Activated CD4-positive, alpha-beta memory T cell treated with anti-CD3 and anti-CD28 coated beads, Interleukin-2, amount 10 ng/mL, durations not matched to agents 7 days and 5 days (primary cell): ENCODE data around the gene MASTL. TPM values are rescaled to one million over a fixed set of nuclear protein-coding genes. Genes with fewer than 3 reads are reported as not detected.

Experiments
- CTCF ChIA-PET: fragments of 350-600 bp; sonication (Branson Sonifier 250); formaldehyde crosslinking; loops from one replicate; lab custom pipeline; 2021; ENCODE audit warnings: antibody characterized with exemption, inconsistent platforms; lab: Charles Lee
- POLR2A ChIA-PET: fragments of 350-600 bp; sonication (Branson Sonifier 250); formaldehyde crosslinking; loops from one replicate; lab custom pipeline; 2021; ENCODE audit warnings: antibody characterized with exemption; lab: Charles Lee
- DNase-seq: peaks from one replicate; pipeline ENCODE4 v3.0.0-alpha.2; 2020
- H3K27ac Mint-ChIP-seq: one replicate; pipeline ENCODE4 v1.8.0; 2021; ENCODE audit warnings: mild to moderate bottlenecking, mixed read lengths
- H3K27me3 Mint-ChIP-seq: one replicate; pipeline ENCODE4 v1.8.0; 2021; ENCODE audit warnings: mixed read lengths
- H3K36me3 Mint-ChIP-seq: one replicate; pipeline ENCODE4 v1.8.0; 2021; ENCODE audit warnings: low read depth, mixed read lengths
- H3K4me1 Mint-ChIP-seq: one replicate; pipeline ENCODE4 v1.8.0; 2021; ENCODE audit warnings: mixed read lengths
- H3K4me3 Mint-ChIP-seq: one replicate; pipeline ENCODE4 v1.8.0; 2021; ENCODE audit warnings: mild to moderate bottlenecking, mixed read lengths
- H3K9me3 Mint-ChIP-seq: one replicate; pipeline ENCODE4 v1.8.0; 2021; ENCODE audit warnings: mixed read lengths
- total RNA-seq, 2 experiments: library from RNA; stranded (reverse); gene quantifications; one replicate each; pipeline ENCODE4 v1.2.3, GENCODE V29; 2021

Gene MASTL
- total RNA-seq, 2 experiments from 2014 or later = 38.0 to 40.1 TPM

DNA sequence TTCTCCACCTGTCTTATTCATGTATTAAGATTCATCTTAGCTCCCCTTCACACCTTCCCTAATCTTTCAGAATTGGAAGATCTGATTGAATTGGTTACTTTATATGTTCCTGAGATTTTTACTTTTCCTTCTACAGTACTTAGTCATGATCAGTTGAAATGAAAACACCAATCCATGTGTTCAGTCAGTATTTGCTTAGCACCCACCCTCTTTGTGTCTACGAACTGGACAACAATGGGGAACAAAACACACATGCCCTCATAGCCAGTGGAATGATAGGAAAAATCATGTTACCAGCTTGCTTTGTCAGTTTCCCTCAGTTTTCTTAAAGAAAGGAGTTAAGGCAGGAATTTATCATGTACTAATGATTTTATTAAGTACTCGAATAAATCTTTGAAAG, 2.0 kb downstream of the MASTL start:
- no peaks in the 10 kb centered on the region for H3K9me3 Mint-ChIP-seq
- ChIA-PET POLR2A (interaction anchor here (1.3 to 5.6 kb wide), 5 partner anchors 14 to 86 kb away, joined by 5 to 80 read pairs (median 8); no protein-coding TSS in a partner anchor), CTCF (interaction anchor here (0.6 to 2.1 kb wide), 4 partner anchors 28 to 1203 kb away, joined by 3 to 7 read pairs (median 4); no protein-coding TSS in a partner anchor)
- H3K36me3 Mint-ChIP-seq = peaks cover 68% of the 10 kb centered on the region
- H3K4me3 Mint-ChIP-seq = peak overlapping the region; percentile 92
- no peak for DNase-seq
- H3K27me3 Mint-ChIP-seq = no peaks in the 10 kb centered on the region
- peak overlapping the region; percentile 100 for H3K27ac Mint-ChIP-seq
- H3K4me1 Mint-ChIP-seq = peaks cover 34% of the 10 kb centered on the region

DNA sequence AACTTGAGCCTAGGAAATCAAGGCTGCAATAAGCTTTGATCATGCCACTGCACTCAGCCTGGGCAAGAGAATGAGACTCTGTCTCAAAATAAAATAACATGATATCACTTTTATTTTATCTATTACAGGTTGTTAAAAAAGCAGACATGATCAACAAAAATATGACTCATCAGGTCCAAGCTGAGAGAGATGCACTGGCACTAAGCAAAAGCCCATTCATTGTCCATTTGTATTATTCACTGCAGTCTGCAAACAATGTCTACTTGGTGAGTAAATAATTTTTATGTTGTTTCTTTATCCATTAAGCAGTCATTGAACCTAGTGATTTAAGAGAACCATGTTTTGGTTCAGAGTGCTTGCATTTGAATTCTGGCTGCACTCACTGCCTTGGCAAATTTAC, 3.3 kb downstream of the MASTL start:
- Mint-ChIP-seq H3K4me1 (peaks cover 24% of the 10 kb centered on the region), H3K4me3 (no peak overlapping the region), H3K27ac (peak overlapping the region; percentile 44), H3K36me3 (peaks cover 68% of the 10 kb centered on the region), H3K9me3 (no peaks in the 10 kb centered on the region), H3K27me3 (no peaks in the 10 kb centered on the region)
- ChIA-PET CTCF (interaction anchor here (2.1 kb wide), 1 partner anchor 65 kb away, joined by 7 read pairs; no protein-coding TSS in a partner anchor), POLR2A (interaction anchor here (1.4 to 1.8 kb wide), 2 partner anchors 11 to 84 kb away, joined by 3 to 5 read pairs; no protein-coding TSS in a partner anchor)
- DNase-seq = no peak

DNA sequence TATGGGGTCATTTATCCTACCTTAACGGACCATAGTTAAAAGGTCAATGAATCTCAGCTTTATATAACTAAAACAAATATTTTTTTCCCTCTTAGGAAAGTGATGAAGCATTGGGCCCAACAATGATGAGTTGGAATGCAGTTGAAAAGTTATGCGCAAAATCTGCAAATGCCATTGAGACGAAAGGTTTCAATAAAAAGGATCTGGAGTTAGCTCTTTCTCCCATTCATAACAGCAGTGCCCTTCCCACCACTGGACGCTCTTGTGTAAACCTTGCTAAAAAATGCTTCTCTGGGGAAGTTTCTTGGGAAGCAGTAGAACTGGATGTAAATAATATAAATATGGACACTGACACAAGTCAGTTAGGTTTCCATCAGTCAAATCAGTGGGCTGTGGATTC, 14.7 kb downstream of the MASTL start:
- ChIA-PET CTCF (interaction anchor here (0.6 to 1.3 kb wide), 2 partner anchors 54 to 109 kb away, joined by 3 to 4 read pairs; no protein-coding TSS in a partner anchor), POLR2A (interaction anchor here (0.8 to 1.9 kb wide), 4 partner anchors 8 to 67 kb away, joined by 3 to 6 read pairs (median 4); partner anchors contain the start of gene YME1L1)
- Mint-ChIP-seq H3K4me1 (peaks cover 9% of the 10 kb centered on the region), H3K9me3 (no peaks in the 10 kb centered on the region), H3K27ac (no peak overlapping the region), H3K4me3 (no peak overlapping the region), H3K27me3 (no peaks in the 10 kb centered on the region), H3K36me3 (peaks cover 58% of the 10 kb centered on the region)
- no peak for DNase-seq

DNA sequence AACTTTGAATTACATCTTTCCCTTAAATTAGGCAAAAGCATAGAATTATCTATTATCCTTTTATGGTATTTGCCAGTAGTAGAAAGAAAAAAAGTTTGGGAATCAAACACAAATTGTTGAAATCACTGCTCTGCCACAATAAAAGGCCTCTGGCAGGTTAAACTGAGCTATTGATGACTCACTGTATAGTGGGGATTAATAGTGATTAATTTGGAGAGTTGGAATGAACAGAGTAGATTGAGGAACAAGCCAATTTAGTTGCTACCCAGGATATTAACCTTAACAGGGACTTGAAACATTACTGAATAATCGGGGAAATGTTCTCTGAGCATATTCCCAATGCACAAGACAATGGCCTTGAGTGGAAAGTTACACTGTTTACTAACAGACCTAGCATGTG, 33.1 kb downstream of the MASTL start:
- Mint-ChIP-seq H3K27ac (no peak overlapping the region), H3K4me3 (no peak overlapping the region), H3K27me3 (no peaks in the 10 kb centered on the region), H3K4me1 (no peaks in the 10 kb centered on the region), H3K9me3 (no peaks in the 10 kb centered on the region), H3K36me3 (peaks cover 40% of the 10 kb centered on the region)
- CTCF ChIA-PET = no interaction called here
- no peak for DNase-seq
- POLR2A ChIA-PET = interaction anchor here (1.8 kb wide), 1 partner anchor 10 kb away, joined by 6 read pairs; no protein-coding TSS in a partner anchor

DNA sequence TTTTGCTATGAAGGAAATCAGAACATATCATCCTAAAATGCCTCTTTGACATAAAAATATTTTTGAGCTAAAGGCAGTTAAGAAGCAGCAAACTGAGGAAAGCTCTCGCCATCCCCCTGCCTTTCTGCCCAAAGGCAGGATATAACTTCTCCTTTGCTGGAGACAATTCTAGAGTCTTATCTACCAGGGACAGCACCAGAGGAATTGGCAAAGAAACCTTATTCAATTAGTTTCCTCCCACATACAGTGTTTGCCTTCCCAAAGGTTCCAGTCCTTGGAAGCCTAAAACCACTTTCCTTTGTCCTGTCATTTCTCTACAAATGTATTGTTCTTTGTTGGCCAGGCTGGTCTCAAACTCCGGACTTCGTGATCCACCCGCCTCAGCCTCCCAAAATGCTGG, 33.7 kb downstream of the MASTL start:
- ChIA-PET POLR2A (interaction anchor here (1.8 kb wide), 1 partner anchor 11 kb away, joined by 6 read pairs; no protein-coding TSS in a partner anchor), CTCF (no interaction called here)
- Mint-ChIP-seq H3K27ac (no peak overlapping the region), H3K4me1 (no peaks in the 10 kb centered on the region), H3K4me3 (no peak overlapping the region), H3K9me3 (no peaks in the 10 kb centered on the region), H3K36me3 (peaks cover 38% of the 10 kb centered on the region), H3K27me3 (no peaks in the 10 kb centered on the region)
- DNase-seq = no peak

DNA sequence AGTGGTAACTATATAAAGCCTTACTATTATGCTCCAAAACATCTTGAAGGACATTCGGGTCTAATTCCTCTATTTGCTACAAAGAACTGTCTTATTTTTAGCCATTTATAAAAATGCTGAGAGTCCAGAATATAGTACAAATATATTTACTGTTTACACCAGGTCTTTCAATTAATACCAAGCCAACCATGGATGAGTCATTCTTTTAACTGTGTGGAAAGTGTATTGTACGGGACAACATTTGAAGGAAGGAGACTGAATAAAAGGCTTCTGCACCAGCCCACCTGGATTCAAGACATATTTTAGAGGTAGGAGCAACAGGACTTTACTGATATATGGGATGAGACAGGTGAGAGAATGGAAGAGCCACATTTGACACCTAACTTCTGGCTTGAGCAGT, 35.4 kb downstream of the MASTL start:
- H3K4me3 Mint-ChIP-seq = no peak overlapping the region
- H3K27ac Mint-ChIP-seq = no peak overlapping the region
- ChIA-PET POLR2A (no interaction called here), CTCF (no interaction called here)
- H3K9me3 Mint-ChIP-seq = no peaks in the 10 kb centered on the region
- no peaks in the 10 kb centered on the region for H3K27me3 Mint-ChIP-seq
- H3K4me1 Mint-ChIP-seq = no peaks in the 10 kb centered on the region
- H3K36me3 Mint-ChIP-seq = peaks cover 26% of the 10 kb centered on the region
- no peak for DNase-seq

DNA sequence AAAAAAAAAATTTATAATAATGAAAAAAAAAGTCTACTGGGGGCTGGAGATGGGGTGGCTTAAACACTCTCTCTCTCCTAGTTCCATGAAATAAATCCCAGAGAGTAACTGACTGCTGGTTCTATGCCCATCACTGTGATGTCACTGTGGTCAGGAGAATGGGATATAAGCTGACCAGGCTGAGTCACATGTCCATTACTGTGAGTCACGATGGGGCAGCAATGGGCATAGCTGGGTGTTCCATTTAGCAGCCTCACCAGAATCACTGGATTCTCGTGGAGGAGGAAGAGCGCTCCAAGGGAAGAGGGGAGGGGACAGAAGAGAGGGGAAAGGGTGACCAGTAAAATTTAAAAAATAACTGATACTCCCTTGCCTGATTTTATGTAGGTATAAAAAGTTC, 37.1 kb downstream of the MASTL start:
- Mint-ChIP-seq H3K27me3 (no peaks in the 10 kb centered on the region), H3K4me1 (no peaks in the 10 kb centered on the region), H3K9me3 (no peaks in the 10 kb centered on the region), H3K36me3 (peaks cover 16% of the 10 kb centered on the region), H3K27ac (no peak overlapping the region), H3K4me3 (no peak overlapping the region)
- no peak for DNase-seq
- ChIA-PET CTCF (no interaction called here), POLR2A (no interaction called here)

DNA sequence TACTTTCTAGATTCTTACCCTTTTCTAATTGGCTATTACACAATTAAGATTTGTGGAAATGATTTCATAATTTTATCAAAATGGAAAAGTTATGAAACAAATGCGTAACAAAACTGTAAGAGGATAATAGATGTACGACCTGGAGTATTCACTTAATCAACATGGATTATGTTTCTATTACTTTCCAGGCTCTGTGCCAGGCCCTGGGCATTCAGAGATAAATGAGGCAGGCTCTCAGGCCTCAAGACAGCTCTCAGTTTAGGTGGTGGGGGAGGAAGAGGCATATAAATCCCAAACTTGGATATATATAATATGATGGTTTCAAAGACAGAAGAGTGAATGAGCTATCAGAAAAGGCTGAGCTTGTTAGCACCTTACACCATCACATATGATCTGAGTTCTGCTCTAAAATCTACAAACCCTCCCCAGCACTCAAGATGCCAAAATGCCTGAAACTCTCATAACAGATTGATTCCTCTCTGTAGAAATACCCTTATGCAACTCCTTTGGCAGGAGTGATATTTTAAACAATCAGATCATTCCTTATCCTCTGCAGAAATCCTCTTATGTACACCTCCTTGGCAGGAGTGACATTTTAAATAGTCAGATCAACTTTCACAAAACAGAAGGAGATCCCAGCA, 42.9 kb downstream of the MASTL start:
- Mint-ChIP-seq H3K27me3 (no peaks in the 10 kb centered on the region), H3K4me3 (no peak overlapping the region), H3K27ac (no peak overlapping the region), H3K36me3 (peaks cover 18% of the 10 kb centered on the region), H3K4me1 (no peaks in the 10 kb centered on the region), H3K9me3 (no peaks in the 10 kb centered on the region)
- CTCF ChIA-PET = interaction anchor here (0.6 to 0.8 kb wide), 2 partner anchors 25 to 128 kb away, joined by 3 to 4 read pairs; no protein-coding TSS in a partner anchor
- POLR2A ChIA-PET = interaction anchor here (1.2 kb wide), 1 partner anchor 42 kb away, joined by 3 read pairs; no protein-coding TSS in a partner anchor
- DNase-seq = no peak

DNA sequence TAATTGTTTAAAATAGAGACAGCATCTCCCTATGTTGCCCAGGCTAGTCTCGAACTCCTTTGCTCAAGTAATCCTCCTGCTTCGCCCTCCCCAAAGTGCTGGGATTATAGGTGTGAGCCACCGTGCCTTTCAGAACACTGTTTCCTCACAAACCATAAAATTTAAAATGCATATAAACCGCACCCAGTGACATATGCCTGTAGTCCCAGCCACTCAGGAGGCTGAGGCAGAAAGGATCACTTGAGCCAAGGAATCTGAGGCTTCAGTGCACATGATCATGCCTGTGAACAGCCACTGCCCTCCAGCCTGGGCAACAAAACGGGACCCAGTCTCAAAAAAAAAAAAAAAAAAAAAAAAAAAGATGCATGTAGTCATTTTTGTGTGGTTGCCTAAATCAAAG, 48.7 kb downstream of the MASTL start:
- DNase-seq = no peak
- peaks cover 30% of the 10 kb centered on the region for H3K36me3 Mint-ChIP-seq
- ChIA-PET POLR2A (no interaction called here), CTCF (no interaction called here)
- no peak overlapping the region for H3K27ac Mint-ChIP-seq
- H3K4me1 Mint-ChIP-seq = no peaks in the 10 kb centered on the region
- no peak overlapping the region for H3K4me3 Mint-ChIP-seq
- H3K27me3 Mint-ChIP-seq = no peaks in the 10 kb centered on the region
- no peaks in the 10 kb centered on the region for H3K9me3 Mint-ChIP-seq

DNA sequence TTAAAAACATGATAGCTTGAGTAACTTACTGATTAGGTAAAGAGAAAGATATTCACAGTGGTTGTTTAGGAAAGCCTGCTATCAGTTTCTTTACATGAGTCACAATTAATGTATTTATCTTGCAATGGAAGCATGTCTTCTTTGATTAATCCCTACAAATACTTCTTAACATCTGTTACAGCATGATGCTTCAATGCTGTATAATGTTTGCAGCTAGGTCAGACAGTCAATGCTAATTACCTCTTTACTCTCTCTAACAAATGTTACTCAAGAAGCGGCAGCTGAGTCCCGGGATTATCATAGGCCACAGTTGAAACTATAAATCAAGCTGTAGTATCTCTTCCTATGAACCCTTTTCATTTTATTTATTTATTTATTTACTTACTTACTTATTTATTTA, 52.2 kb downstream of the MASTL start:
- ChIA-PET CTCF (interaction anchor here (2.6 kb wide), 1 partner anchor 16 kb away, joined by 12 read pairs; no protein-coding TSS in a partner anchor), POLR2A (interaction anchor here (1.6 kb wide), 1 partner anchor 27 kb away, joined by 3 read pairs; no protein-coding TSS in a partner anchor)
- Mint-ChIP-seq H3K27me3 (no peaks in the 10 kb centered on the region), H3K4me1 (no peaks in the 10 kb centered on the region), H3K27ac (no peak overlapping the region), H3K9me3 (no peaks in the 10 kb centered on the region), H3K36me3 (peaks cover 46% of the 10 kb centered on the region), H3K4me3 (no peak overlapping the region)
- no peak for DNase-seq

DNA sequence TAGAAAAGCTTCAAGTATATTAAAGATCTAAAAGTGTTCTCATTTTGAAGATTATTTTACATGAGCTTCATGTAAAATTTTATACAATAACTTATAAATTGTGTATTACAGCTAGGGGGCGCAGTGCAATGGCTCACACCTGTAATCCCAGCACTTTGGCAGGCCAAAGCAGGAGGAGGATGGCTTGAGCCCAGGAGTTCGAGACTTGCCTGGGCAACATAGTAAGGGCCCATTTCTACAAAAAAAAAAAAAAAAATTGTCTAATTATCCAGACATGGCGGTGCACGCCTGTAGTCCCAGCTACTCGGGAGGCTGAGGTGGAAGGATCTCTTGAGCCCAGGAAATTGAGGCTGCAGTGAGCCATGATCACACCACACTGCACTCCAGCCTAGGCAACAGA, 68.8 kb downstream of the MASTL start:
- peak; percentile 42 for DNase-seq
- Mint-ChIP-seq H3K27ac (peak overlapping the region; percentile 47), H3K36me3 (peaks cover 29% of the 10 kb centered on the region), H3K27me3 (no peaks in the 10 kb centered on the region), H3K9me3 (no peaks in the 10 kb centered on the region), H3K4me3 (no peak overlapping the region), H3K4me1 (peaks cover 24% of the 10 kb centered on the region)
- CTCF ChIA-PET = interaction anchor here (0.7 to 3.2 kb wide), 32 partner anchors 11 to 1464 kb away, joined by 3 to 24 read pairs (median 5); partner anchors contain the start of genes ACBD5 and YME1L1
- POLR2A ChIA-PET = interaction anchor here (0.6 to 1.2 kb wide), 6 partner anchors 13 to 136 kb away, joined by 3 to 5 read pairs (median 4); no protein-coding TSS in a partner anchor

DNA sequence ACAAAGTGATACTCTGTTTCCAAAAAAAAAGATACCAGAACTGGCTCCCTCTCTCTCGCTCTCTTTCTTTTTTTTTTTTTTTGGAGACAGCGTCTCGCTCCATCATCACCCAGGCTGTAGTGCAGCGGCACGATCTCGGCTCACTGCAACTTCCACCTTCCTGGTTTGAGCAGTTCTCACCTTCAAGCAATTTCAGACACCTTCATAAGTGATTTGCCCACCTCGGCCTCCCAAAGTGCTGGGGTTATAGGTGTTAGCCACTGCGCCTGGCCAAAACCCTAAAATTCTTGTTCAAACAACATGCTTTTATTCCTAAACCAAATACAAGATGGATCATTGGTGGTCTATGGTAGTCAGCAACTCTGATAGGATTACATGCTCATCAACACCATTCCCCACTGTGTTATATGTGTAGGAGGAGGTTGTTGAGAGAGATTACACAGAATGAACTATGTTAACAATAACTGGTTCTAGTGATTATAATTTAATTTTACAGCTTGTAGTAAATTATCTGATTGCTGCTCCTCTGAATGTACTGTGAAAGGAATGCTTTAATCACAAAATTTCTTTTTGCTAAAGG, 69.9 kb downstream of the MASTL start:
- Mint-ChIP-seq H3K4me1 (peaks cover 24% of the 10 kb centered on the region), H3K4me3 (no peak overlapping the region), H3K9me3 (no peaks in the 10 kb centered on the region), H3K27ac (peak overlapping the region; percentile 62), H3K36me3 (peaks cover 23% of the 10 kb centered on the region), H3K27me3 (no peaks in the 10 kb centered on the region)
- POLR2A ChIA-PET = interaction anchor here (1.0 to 1.2 kb wide), 2 partner anchors 15 to 17 kb away, joined by 3 to 4 read pairs; no protein-coding TSS in a partner anchor
- no peak for DNase-seq
- CTCF ChIA-PET = interaction anchor here (1.2 to 3.2 kb wide), 7 partner anchors 10 to 56 kb away, joined by 3 to 24 read pairs (median 6); partner anchors contain the start of gene ACBD5
